Brain microvascular endothelial cell (primary cell): Measurements from ENCODE around the gene RPS2.

Experiments used
- DNase-seq: peaks from one replicate; pipeline ENCODE4 v3.0.0-alpha.2; 2020
- H3K27ac ChIP-seq: fragments of 250-450 bp; sonication (Bioruptor Pico); 2 replicates; pipeline ENCODE4 v1.5.1; 2020; ENCODE audit warnings: mild to moderate bottlenecking, moderate library complexity
- H3K27me3 ChIP-seq: fragments of 250-450 bp; sonication (Bioruptor Pico); replicated peaks from 2 replicates; pipeline ENCODE4 v1.5.1; 2020; ENCODE audit warnings: mild to moderate bottlenecking
- H3K36me3 ChIP-seq: fragments of 250-450 bp; sonication (Bioruptor Pico); replicated peaks from 2 replicates; pipeline ENCODE4 v1.5.1; 2020; ENCODE audit warnings: mild to moderate bottlenecking
- H3K4me3 ChIP-seq: 2 replicates; pipeline ENCODE4 v1.5.1; 2011; ENCODE audit warnings: low read depth, mild to moderate bottlenecking, control low read depth, low read length, moderate library complexity
- CTCF ChIP-seq: IDR thresholded peaks from 2 replicates; pipeline ENCODE4 v1.5.1; 2011; ENCODE audit warnings: low read depth, mild to moderate bottlenecking, moderate library complexity, low read length, control low read depth, inconsistent platforms; ENCODE audit errors: missing control alignments
- in situ Hi-C: cut with HindIII; loops from 2 replicates; pipeline ENCODE4 v1.10.0; 2017; ENCODE audit warnings: low sequenced_read_pairs, low pct_ligation_motif_present

Gene RPS2

DNA sequence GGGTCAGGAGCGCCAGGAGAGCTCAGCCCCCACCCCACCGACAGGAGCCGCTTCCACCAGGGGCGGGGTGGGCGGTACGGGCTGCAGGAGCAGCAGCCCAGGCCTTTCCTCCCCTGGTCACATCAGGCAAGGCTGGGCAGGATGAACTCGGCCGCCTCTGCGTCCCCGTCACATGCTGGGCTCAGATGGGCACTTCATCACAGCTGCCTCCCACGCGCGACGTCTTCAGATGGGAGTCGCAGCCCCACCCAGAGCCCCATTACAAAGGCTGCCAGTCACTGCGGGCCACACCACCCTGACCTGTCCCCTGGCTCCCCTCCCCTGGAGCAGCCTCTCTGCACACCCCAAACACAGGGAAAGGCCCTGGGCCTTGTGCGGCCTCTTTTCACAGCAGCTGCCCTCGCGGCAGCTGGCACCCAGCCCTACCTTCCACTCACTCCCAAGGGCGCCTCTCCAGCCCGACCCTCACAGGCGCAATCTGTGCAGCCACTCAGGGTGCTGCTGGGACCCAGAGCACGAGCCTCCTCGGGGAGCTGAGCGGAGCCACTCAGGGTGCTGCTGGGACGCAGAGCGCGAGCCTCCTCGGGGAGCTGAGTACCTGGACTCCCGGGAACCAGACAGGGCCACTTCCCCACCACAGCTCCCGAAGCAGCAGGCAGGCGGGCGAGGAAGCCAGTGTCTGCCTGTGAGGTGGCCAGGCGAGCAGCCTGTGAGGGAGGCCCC, 40.3 kb upstream of the RPS2 start:
- in situ Hi-C loops = no loop called here
- Histone ChIP-seq H3K27ac (no peak overlapping the region), H3K4me3 (no peak overlapping the region), H3K27me3 (no peaks in the 10 kb centered on the region), H3K36me3 (peaks cover 37% of the 10 kb centered on the region)
- TF ChIP-seq CTCF = no peak
- no peak for DNase-seq

DNA sequence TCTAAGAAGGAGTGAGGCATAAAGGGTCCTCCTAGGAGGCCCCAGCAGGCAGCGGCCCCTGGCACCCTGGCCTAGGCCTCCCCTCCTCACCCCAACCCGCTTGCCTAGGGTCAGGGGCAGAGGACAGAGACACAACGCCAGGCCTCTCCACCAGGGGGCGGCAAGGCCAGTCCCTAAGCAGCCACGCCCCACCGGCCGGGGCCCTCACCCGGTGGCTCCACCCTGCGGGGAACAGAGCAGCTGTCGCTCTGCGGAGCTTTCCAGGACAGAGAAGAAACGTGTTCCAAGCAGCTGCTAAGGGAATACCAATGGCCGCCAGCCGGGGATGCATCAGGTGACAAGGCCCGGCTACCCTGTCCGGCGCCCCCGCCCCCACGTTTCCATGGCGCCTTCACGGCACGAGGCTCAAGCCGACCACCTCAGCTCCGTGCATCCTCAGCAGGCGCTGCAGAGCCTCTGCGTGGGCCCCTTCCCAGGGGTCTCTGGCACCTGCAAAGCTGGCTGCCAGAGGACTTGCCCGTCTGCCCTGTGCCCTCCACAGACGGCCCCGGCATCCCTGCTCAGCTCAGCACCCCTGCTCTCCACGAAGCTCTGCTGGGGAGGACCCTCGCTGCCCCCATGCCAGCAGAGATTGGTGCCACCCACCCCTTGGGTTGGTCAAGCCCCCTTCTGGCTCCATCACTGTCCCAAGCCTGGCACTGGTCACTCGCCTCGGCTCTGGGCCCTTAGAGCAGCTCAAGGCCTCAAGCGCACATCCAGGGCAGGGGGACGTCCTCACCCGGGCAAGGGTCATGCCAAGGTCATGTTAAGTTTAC, 39.4 kb upstream of the RPS2 start:
- peak; percentile 80 for DNase-seq
- no peak overlapping the region for H3K27ac ChIP-seq
- no peaks in the 10 kb centered on the region for H3K27me3 ChIP-seq
- H3K4me3 ChIP-seq = no peak overlapping the region
- peak; percentile 98 for TF ChIP-seq CTCF
- peaks cover 46% of the 10 kb centered on the region for H3K36me3 ChIP-seq
- in situ Hi-C loops = no loop called here

- no peak overlapping the region for H3K4me3 ChIP-seq
These were observed 38.7 kb upstream of the RPS2 start for GRCh38 chr16:2003231-2003826.

DNA sequence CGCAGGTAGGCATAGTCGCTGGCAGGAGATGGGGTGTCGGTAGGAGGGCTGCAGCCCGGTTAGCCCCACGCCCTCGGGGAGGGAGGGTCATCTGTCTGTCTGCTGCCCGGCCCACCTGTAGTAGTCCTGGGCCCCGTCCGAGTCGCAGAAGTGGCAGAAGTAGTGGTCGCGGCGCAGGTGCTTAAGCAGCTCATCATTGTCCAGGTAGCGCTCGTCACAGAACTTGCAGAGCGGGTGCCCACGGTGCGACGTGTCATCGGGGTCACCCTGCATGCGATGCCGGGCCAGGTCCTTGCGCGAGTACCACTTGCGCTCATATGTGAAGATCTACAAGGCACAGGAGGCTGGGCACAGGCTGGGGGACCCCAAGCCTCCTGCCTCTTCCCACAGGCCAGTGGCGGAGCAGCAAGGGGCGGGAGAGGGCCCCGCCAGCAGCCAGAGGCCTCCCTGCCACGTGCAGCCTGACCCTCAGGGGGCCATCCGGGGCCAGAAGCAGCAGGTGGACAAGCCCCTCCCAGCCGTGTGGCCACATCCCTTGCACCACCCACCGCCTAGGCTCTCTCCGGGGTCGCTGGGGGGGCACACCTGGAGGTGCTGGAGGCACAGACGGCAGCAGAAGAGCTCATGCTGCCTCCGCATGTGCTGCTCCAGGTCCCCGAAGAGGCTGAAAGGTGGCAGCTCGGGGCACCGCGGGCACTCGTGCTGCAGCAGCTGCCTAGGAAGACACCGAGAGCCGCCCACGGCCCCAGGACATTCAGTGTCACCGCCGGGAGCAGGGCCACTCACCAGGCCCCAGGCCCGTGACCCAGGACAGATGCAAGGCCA, 38.0 kb upstream of the RPS2 start:
- in situ Hi-C loops = no loop called here
- TF ChIP-seq CTCF = no peak
- no peak for DNase-seq
- no peak overlapping the region for H3K27ac ChIP-seq
- H3K4me3 ChIP-seq = no peak overlapping the region
- H3K27me3 ChIP-seq = no peaks in the 10 kb centered on the region
- peaks cover 58% of the 10 kb centered on the region for H3K36me3 ChIP-seq

More at GRCh38 chr16:2003231-2003826, 38.7 kb upstream of the RPS2 start:
- DNase-seq = no peak
- H3K27me3 ChIP-seq = no peaks in the 10 kb centered on the region
- in situ Hi-C loops = no loop called here
- H3K27ac ChIP-seq = no peak overlapping the region
- H3K36me3 ChIP-seq = peaks cover 52% of the 10 kb centered on the region
- no peak for TF ChIP-seq CTCF

DNA sequence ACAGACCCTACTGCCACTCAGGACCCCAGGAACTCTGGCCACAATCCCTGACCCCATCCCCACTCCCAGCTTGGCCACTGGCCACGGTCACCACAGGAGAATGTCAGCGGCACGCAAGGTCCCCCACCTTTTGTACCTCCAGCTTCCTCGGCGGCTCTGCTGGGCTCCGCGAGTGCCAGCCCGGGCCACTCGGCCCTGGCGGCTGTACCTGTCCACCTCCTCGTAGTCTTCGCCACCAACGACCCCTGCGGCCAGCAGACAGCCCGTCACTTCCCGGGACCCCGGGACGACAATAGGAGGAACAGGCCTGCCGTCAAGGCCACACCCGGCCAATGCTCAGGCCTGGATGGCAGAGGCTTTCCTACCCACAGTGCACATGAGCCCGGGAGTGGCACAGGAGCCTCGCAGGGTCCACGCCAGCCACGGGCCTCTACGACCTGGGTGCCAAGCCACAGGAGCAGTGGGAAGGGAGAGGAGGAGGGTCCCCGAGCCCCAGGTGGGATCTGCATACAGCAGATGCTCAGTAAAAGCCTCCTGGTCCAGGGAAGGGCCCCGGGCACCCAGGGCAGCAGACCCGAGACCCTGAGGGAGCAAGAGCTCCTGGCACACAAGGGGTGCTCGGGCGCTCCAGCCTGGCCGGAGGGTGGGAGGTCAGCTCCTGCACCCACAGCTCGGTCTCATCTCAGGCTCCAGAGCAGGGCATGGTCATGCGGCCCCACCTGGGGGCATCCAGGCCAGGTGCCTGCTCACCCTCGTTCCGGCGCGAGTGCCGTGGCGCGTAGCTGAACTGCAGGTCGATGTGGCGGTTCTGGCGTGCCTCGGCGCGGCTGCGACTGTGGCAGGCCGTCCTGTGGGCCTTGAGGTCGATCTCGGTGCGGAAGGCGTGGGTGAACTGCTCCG, 37.1 kb upstream of the RPS2 start:
- H3K27me3 ChIP-seq = no peaks in the 10 kb centered on the region
- no peak overlapping the region for H3K4me3 ChIP-seq
- peaks cover 66% of the 10 kb centered on the region for H3K36me3 ChIP-seq
- TF ChIP-seq CTCF = no peak
- DNase-seq = no peak
- in situ Hi-C loops = no loop called here
- H3K27ac ChIP-seq = no peak overlapping the region
